HG03064 (cell line): Measurements from ENCODE around the gene BEND5.

ENCODE experiments used
- ATAC-seq: cut with Tn5 transposase; IDR thresholded peaks from one replicate; pipeline ENCODE4 v1.9.1; 2021; ENCODE audit warnings: low read depth; ENCODE audit not compliant: unreplicated experiment

The BEND5 gene

DNA sequence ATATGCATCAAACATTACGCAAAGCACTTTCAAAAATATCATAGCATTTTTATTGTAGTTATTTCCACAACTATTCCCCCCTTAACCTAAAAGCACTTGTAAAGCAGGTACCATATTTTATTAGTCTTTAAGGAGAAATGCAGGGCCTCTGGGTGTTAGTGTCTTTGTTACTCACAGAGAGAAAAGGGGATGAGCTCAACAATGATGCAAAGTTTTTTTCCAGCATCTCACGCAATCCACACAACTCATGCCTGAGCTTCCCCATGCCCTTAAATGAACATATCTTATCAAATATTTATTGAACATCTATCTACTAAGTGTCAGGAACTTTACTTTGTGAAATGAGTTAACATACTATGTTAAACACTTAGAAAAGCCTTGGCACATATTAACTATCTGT lies 50.6 kb downstream of the BEND5 start:
- ATAC-seq = no peak

DNA sequence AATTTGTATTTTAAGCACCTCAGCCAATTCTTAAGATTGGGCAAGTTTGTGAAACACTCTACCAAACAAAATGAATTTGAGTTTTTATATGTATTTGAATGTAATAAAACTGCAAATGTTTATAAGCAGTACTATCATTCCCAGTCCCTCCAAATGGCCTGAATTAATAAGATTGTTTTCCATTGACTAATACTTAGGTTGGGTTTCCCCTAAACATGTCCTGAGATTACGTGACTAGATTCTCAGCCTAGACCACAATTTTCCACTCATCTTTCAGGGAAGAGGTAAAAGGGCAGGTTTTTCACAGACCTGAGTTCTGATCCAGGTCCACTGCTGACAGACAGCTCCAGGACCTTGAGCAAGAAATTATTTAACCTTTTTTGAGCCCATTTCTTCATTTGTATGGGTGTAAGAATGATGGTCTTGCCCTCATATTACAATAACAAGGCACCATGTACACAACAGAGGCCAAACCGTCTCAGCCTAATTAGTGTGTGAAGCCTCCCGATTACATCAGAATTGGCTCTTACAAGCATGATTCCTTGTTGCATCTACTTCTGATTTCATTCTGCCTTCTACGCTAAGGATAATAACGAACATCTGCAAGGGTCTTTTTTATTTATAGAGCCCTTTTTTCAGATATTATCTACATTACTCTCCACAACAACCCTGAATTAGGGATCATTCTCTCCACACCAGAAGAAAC lies 51.2 kb downstream of the BEND5 start:
- ATAC-seq = no peak

DNA sequence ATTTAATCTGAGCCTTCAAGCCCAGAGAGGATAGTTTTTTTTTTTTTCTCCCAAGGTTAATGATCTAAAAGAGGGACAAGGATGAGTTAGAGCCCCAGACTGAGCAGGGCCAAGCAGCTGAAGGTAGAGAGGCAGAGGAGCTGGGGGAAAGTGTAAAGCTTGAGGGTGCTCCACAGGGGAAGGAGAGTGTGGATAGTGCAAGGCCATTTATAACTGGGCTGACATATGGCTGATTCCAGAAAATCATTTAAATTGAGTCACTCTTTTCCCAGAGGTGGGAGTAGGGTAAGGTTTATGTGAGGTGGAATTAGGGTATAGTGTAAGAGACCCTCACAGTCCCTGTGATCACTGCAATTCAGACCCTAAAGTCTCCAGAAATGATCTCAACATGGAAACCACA lies 55.8 kb downstream of the BEND5 start:
- no peak for ATAC-seq

DNA sequence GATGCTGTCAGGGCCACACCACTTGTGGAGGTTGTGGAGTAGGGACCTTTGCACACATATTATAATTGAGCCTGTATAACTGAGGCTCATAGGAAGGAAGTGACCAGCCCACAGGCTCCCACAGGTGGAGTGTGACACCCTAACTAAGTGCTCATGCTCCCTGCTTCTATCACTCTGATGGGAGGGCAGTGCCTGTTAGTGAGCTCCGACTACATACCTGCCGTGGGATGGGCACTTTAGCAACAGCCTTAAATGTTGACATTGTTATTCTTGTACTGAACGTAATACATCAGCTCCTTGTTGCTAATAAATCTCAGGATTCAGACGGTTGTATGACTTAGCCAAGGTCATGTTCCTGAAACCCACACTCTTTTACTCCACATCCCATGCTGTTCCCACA lies 58.0 kb downstream of the BEND5 start:
- ATAC-seq = no peak

DNA sequence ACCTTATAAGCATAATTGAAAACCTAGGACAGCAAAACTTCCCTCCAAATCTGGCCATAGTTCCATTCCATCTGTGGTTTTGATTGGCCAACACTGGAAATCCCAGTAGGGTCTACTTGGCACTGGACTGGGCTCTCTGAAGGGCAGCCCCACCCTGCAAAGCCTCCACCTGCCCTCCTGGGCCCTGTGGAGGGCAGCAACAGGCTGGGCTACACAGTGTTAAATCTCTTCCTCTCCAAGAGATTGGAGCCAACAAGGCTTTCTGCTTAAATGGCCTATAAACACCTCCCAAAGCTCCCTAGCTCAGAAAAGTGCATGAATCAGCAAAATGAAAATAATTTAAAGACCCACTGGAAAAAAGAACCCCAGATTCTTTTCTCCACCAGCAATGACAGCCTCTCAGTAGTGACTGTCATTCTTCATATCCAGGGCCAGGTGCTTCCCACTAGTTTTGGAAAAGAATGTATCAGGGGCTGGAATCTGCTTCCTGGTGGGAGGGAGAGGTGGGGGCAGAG lies 58.5 kb downstream of the BEND5 start:
- ATAC-seq = no peak

DNA sequence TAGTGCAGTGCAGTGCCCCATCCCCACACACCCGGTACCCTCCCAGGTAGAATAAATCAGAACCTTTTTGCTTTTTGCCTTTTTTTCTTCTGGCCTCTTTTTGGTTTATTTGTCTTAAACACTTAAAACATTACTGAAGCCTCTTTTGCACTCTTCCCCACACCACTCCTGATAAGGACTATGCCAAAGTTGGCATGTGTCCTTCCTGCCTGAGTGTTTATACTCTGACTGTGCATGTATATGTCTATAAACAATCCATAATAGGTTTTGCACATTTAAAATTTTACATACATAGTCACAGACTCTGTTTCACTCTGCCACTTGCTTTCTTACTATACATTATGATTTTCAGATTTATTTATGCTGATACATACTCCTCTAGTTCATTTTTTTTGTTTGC lies 59.6 kb downstream of the BEND5 start:
- no peak for ATAC-seq

DNA sequence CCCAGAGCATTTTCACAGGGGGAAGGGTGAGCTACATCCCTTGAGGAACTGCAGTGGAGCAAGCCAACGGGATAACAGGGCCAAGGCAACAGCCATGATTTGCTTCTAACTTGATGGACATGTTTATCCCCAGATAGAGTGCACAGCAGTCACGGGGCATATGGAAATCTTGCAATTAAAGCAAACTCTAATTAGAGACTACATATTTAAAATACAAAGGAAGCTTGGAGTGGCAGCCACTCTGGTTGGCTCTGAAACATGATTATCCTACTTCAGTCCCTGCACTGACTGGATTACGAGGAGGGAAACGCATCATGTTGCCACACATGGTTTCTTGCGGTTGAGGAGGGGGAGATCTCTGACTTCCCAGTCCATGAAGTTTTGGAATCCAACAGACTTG lies 60.8 kb downstream of the BEND5 start:
- ATAC-seq = no peak

DNA sequence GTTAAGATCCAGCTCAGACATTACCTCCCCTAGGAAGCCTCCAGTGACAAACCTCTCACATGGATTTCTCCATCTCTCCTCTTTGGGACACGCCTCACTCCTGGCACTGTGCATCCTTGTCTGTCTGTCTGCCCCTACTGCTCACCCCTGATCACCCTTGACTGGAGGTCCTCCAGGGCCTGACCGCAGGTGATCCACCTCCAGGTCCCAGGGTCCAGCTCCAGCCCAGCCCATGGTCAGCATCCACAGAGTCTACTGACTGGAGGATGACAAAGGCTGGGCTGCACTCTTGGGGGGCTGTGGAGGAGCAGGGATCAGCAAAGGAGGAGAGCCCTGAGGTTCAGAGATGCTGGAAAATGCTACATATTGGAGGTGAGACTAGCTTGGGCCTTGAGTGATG lies 65.8 kb downstream of the BEND5 start:
- ATAC-seq = no peak

DNA sequence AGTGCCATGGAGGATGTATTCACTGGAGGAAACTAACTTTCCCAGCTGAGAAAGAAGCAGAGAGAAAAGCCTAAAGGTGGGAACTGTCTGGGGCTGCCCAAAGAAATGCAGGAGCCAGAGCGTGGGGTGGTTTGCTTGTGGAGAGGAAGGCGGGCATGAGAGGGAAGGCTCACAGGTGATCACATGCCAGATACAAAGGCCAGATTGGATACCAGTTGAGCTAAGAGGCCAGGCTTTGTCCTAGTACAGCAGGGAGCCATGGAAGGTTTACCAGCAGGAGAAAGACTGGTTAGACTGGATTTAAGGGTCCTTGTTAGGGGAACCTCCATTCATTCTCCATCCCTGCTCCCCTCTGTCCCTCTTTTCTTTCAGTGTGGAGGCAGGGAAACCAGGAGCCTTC lies 66.4 kb downstream of the BEND5 start:
- ATAC-seq = no peak

DNA sequence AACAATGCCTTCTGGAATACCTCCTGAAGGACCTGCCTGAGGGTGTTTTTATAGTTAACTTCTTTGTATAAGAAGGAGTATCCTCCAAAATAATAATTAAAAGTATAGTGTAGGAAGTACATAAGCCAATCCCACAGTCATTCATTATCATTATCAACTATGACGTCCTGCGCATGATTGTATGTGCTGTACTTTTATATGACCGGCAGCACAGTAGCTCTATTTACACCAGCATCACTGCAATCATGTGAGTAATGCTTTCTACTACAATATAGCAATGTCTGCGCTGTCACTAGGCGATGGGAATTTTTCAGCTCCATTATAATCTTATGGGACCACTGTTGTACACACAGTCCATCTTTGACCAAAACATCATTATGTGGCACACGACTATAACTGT lies 72.0 kb downstream of the BEND5 start:
- no peak for ATAC-seq

DNA sequence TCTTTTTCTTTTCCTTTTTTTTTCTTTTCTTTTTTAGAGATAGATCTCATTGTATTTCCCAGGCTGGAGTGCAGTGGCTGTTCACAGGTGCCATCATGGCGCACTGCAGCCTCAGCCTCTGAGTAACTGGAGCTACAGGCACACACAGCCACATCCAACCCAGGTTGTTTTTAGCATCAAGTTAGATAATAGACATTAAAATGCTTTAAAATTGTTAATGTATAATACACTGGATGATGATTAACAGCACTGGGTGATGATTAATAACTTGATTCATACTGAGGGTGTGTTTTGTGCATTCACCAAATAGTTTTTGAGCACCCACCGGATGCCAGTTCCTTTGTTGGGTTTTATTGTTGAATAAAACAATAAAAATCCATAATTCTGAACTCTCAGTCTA lies 75.2 kb downstream of the BEND5 start:
- ATAC-seq = no peak

DNA sequence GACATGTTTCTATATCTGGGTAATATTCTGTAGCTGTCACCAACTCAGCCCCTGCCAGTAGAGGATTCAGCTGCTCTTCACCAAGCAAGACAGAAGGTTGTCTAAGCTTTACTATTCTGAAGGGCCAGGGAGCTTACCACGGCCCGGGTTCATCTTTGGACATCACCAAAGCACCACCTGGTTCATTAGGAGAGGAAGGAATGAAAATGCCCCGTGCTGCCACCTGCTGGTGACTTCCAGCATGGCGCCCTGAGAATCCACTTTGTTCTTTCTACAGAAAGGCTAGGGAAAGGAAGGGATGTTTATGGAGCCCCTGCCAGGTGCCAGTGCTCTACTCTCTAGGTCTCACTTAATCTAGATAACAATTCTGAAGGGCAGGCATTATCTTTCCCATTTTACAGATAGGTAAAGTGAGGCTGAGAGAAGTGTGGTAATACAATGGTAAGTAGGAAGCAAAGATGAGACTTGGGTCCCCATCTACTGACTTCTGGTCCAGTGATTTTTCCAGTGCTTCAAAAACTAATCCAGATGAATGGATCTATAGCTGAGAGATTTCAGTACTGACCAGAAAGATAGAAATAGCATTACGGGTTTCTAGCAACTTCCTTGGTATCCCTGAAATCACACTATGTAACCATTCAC lies 79.5 kb downstream of the BEND5 start:
- peak; percentile 80 for ATAC-seq

DNA sequence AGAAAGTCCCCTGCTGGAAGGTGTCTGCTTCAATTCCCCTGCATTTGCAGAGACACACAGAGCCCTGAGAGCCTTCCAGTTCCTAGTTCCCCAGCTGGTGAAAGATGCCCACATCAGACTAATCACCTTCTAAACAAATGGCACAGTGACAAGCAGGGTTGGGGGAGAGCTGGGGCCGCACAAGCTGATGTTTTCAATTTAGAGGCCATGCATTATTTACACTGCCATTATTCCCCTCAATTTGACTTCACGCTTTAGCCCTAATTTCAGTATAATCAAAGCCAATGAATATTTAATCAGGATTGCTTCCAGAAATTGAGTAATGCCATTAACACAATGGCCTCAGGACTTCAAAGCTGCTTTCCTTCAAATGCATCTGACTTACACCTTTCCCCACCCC lies 81.5 kb downstream of the BEND5 start:
- ATAC-seq = no peak

DNA sequence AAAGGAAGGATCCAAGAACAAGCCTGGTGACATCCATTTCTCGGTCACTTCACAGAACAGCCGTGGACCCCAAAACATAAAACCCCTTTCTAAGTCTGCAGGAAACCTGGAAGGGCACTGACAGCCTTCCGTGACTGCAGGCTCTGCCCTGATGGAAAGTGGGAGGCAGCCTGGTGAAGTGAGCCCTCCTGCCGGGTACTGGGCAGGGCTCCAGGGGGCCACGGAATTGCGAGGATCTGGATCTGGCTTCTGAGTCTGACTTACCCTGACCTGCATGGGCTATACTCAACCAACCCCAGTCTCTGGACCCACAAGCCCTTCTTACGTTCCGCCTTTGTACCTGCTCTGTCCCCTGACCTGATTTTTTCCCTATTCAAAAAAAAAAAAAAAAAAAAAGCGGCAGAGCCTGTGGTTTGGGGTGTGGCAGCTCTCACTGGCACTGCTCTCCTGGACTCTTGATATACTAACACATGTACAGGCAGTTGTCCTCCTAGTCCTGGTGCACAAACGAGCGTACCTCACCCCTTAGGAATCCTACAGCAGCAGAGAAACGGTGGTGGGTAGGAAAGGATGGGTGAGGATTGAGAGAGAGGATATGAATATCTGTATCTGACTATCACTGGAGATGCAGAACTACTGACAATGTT lies 82.9 kb downstream of the BEND5 start:
- no peak for ATAC-seq

DNA sequence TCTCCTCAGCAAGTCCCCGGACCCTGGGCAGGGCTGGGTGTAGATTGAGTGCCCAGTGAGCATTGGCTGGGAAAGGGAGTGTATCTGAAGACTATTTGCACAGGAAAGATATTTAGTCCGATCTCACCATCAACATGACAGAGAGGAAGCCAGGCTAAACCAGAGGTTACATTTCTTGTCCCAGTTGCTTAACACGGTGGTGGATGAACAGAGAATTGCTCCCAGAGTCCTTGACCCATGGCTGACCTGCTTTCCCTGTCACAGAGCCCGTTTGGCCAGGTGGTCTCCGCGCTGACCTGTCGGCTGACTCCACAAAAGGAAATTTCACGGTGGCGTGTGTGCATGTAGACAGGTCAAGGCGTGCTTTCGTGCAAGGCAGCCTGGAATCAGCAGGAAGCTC lies 83.5 kb downstream of the BEND5 start:
- no peak for ATAC-seq

DNA sequence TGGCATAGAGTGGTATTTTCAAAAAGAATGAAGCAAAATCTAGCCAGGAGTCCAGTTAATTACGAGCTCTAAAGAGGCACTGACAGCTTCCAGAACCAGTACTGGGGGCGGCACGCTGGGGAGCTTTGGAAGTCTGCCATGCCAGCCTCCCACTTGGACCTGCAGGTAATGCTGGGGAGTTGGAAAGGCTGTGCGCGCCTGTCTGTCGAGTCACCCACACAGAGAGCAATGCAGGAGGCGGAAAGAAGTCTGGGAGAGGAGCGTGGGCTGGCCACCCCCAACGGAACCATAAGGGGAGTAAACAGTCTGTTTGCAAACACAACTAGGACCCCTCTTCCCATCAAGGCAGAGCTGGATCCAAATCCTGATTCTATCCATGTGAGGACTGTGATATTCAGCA lies 84.5 kb downstream of the BEND5 start:
- no peak for ATAC-seq

DNA sequence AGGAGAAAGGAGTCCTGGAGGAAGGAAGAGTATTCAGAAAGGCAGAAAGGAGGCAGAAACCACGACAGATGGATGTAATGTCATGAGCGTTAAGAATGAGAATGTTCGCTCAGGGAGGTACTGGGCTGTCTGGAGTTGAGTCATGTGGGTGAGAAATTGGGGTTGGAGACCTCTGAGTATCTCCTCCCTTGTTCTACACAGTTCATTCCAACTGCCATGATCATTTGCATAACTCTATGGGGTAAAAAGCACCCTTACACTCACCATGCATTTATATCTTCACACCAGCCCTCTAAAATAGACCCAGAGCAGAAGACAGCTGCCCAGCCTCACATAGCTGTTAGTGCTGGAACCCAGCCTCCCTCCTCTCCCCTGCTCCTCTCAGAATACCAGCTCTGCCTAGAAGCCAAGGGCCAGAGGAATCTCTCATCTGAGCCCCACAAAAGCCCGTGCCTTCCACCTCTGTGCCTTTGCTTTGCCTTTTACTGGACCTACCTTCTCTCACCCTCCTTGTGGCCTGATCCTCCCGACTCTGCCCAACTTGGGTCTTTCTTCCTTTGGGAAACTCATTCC lies 85.2 kb downstream of the BEND5 start:
- ATAC-seq = no peak

DNA sequence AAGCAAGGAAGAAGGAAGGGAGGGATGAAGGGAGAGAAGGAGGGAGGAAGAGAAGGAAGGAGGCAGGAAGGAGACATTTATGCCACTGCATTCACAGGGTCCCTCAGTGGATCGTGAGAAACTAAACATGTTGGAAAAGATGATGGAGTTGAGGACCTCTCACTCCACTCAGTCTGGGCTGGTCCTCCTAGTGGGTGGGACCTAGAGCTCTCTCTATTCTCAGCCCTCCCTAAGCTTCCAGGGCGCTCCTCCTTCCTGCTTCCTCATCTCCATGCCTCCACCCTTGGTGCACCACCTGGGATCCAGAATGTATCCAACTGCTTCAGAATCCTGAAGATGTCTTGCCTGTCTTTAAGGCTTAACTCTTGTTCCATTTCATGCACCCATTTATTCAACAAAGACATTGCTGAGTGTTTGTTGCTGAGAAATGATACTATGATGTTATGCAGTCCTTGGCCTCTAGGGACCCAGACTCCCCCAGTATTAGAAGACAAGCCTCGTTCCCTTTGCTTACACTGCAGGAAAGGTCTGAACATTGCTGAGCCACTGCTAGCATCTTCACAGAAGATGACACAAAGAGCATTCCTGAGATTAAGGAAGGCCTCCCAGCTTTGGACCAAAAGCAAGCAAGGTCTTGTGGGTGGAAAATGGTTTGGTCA lies 88.5 kb downstream of the BEND5 start:
- ATAC-seq = no peak

DNA sequence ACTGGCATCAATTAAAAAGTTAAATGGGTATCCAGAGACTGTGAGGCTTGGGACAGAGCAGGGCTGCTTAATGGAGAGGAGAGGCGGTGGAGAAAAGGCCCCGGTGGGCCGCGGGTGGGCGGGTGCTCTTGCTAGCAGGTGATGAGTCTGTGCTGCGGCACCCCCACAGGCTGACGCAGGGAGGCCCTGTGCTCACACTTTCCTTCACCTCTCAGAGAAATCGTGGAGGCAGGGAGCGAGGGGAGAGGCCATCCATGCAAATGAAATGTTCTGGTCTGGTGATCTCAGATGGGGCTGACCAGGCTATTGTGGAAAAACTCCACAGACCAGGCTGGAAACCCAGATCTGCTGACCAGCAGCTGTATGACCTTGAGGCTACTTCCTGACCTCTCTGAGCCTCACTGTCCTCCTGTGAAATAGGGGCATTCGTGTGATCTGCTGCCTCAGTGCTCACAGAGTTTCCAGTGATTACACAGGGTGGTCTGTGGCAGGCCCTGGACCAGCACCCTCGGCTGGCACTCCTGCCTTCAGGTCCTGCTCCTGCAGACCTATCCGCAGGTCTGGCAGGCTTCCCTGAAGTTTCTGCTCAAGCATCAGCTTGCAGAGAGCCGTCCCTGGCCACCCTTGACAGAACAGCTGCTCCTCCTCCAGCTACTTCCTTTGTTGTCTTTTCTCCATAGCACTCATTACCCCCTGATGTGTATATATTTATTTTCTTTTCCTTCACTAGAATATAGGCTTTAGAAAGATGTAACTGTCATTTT lies 89.2 kb downstream of the BEND5 start:
- ATAC-seq = no peak

DNA sequence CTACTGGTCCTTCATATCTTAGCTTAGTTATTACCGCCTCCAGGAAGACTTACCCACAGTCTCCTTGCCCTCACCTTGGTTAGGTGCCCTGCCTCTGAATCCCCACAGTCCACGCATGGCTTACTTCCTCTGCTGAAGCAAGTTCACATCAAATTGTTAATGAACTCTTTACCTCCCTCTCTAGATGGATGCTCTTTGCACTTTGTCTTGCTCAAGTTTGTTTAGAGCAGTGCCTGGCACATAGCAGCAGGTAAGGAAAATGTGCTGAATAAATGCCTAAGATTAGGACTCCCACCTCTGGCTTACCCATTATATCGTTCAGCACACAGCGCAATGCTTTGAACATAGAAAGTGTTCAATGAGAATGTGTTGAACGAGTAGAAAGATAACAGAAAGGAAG lies 90.5 kb downstream of the BEND5 start:
- no peak for ATAC-seq
